T-helper 1 cell (primary cell): ENCODE measurements around the gene CDH4.
"Not testable (repeated sequence)": the region's sequence is repeated elsewhere in the genome, so short reads cannot be mapped to it uniquely, and the experiment has no call there.

ENCODE experiments used
- DNase-seq, 5 donors: peaks; one replicate each; pipeline ENCODE4 v3.0.0-alpha.2; 2012 to 2020

The CDH4 gene

DNA sequence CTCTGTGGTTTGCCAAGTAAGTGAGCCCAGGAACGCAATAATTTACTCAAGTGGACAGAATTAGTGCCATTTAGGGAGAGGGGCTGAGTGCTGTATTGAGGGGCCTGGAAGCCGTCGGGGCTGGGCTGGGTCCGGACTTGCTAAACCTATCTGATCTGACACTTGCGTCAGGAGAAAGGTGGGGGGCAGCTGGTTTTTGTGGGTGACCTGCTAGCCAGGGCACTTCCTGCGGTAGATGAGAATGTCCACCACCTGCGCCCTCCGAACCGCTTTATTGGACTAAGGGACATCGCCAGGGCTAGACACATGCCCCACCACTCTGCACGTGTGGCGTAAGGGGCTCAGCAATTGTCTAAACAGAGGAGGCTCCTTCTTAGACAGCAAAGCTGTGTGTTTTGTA lies 139.1 kb downstream of the CDH4 start:
- DNase-seq: no peak

DNA sequence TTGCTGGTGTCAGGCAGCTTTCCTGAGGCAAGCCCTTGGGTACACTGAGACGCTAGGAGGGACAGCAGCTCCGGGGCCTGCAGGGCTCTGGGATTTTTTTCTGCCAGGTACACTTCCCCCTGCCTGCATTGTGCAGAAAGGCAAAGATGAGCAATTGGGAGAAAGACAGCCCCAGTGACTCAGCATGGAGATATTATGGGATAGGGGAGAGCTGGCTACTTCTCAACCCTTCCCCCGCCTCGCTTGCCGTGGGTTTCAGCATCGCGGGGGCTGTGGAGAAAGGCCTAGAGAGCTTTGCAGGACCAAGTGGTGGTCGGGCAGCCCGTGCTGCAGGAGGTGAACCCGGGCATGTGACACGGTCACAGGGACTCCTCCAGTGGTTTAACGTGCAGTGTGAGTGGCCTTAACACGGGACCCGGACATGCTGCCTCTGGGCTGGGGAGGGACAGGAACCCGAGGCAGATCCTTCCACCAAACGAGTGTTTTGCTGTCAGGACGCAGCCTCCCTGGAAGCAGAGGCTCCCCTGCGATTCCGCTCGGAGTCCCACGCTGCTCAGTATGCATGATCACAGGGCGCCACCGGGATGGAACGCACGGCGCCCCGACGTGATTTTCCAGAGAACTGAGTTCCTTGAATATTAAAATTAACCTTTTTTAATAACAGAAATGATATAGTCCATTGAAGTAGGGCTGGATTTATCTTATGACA lies 139.9 kb downstream of the CDH4 start:
- no peak for DNase-seq

DNA sequence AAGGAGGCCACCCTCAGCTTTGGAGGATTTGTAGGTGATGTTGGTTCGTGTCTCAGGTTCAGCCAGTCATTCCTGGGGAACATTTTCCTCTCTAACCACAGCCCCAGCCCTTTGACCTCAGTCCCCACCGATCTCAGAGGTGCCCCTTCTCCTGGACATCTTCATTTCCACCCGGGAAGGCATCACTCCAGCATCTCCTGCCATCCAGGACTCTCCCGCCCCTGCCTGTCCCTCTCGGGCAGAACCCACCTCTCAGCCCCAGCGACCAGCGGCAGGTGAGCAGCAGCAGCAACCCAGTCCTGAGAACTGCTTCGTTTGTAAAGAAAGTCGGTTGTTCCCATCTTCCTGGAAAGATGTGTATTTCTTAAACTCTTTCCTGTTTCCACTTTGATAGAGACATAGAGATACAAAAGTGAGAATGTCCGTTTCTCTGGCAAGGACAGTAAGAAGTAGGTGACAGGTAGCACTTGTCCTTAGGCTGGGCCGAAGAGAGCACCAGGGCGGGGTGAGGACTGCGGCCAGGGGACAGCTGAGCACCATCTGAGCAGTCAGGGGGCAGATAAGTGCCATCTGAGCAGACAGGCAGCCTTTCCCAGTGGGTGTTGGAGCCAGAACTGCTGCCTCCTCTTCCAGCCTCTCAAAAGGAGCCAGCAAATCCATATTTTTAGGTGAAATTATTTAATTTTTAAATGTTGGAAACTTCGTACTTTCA lies 142.2 kb downstream of the CDH4 start:
- DNase-seq: no peak

DNA sequence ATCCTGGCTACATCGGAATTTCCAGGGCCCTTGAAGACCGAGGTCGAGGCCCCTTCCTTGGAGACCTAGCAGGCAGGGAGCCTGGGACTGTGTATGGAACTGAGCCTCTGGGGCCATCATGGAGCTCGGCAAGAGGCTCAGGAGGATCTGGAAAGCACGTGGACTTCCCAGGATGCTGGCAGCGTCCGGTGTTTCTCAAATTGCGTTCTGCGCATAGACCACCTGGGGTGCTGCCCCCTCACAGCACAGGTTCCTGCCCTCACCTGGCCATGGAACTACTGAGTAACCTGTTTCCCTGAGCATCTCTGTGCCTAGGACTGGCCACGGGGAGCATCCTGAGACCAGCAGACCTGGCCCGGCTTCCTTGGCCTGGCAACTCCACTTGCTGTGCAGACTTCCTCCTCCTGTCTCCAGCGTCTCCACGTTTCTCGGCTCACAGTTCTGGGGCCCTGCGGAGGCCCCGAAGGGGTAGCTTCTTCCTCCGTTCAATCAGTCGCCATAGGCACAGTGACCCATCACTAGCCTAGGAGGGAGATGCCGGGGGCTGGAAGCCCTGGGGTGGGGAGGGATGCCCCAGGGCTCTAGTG lies 144.3 kb downstream of the CDH4 start:
- no peak for DNase-seq

DNA sequence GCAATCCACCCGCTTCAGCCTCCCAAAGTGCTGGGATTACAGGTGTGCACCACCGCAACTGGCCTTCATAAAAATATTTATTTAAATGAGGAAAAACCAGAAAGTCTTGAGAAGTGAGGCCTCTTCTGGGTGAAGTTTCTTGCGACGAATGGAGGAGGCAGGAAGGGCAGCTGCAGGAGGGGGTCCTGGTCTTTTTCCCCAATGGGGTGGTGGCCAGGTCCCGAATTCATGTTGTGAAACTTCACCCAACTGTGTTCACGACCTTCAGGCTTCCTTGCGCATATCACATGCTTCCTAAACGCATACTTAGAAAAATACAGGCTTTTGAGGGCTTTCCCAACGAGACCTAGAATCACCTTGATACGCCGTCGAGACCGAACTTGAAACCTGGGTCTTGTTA lies 145.1 kb downstream of the CDH4 start:
- no peak for DNase-seq

DNA sequence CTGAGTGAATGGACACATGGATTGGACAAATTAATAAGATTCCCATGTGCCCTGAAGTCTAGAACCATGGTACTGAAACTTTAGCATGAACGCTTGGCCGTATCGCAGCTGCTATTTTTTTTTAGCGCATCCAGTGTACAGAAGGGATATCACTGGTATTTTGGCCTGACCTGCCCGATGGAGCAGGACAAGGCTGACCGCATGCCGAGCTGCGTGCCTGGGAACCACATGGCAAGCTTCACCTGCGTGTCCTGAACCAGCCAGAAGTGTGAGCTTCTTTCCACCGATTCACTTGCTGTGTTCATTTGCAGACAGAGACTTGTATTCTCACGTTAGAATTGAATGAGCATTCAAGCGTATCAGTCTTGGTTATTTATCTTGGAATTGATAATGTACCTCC lies 145.7 kb downstream of the CDH4 start:
- DNase-seq: no peak

DNA sequence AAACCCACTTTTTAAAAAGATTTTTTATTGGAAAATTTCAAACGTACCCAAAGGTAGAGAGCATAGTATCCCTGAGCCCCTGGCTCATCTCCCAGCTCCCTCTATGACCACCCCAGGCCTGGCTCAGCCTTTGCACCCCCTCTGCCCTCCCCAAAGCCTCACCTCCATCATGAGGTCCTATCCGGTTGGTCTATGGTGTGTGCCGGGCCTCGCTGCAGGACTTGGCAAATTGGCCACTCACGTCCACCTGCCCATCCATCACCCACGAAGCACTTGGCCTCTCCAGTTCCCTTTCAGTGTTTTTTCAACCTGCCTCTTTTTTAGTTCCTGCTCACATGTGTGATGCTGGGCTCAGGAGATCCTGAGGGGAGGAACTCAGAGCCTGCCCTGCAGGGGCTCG lies 147.4 kb downstream of the CDH4 start:
- DNase-seq: no peak

DNA sequence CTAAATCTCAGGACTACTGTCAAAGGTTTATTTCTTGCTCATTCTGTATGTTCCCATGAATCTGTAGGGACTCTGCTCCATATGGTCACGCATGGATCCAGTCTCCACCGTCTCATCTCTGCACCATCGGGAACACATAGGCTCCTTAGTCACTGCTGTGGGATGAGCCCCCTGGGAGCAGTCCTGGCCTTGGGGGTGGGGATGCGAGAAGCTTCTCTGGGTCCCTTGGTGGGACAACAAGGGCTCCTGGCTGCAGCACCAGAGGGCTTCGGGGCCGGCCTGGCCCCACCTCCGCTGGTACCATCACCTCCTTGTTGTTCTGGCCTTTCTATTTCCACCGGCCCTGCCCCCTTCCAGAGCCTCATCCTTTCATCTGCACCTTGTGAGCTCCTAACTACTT lies 148.4 kb downstream of the CDH4 start:
- DNase-seq: no peak

DNA sequence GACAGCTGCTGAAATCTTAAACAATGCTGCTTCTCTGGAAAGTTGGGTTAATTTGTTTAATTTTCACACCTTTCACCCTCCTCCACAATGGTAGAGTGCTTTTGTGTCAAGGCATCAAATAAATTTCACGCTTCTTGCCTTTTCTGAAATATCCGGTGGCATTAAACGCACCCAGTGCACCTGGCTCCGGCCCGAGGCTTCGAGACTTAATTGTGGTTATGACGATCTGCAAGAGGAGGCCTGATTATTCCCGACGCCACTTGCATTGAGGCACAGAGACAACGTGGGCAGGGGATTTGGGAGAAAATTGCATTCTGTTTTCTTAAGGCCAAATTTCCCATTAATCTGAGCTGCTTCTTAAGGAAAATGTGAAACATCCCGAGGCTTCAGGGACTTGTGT lies 152.2 kb downstream of the CDH4 start:
- no peak for DNase-seq

DNA sequence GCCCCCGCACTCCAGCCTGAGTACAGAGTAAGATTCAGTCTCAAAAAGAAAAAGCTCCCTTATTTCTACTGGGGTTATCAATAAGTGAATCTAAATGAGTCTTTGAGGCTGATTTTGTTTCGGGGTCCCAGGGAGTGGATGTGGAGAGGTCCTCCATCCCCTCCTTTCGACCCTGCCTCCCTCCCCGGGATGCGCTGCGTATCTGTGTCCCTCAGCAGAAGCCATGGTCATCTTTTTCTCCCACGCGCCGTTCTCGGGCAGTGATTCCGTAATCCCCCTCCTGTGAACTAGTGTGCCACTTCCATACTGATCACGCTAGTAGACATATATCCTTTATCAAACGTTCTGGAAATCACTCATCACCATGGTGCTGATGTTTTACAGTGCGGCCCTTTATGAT lies 152.9 kb downstream of the CDH4 start:
- no peak for DNase-seq

DNA sequence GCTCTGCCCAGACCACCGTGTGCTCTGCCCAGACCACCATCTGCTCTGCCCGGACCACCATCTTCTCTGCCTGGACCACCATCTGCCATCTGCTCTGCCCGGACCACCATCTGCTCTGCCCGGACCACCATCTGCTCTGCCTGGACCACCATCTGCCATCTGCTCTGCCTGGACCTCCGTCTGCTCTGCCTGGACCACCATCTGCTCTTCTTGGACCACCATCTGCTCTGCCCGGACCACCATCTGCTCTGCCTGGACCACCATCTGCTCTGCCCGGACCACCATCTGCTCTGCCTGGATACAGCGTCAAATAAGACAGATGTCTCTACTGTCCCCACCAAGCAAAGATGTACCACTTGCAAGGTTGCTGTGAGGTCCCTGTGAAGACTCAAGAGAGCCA lies 154.7 kb downstream of the CDH4 start:
- not testable (repeated sequence) for DNase-seq

DNA sequence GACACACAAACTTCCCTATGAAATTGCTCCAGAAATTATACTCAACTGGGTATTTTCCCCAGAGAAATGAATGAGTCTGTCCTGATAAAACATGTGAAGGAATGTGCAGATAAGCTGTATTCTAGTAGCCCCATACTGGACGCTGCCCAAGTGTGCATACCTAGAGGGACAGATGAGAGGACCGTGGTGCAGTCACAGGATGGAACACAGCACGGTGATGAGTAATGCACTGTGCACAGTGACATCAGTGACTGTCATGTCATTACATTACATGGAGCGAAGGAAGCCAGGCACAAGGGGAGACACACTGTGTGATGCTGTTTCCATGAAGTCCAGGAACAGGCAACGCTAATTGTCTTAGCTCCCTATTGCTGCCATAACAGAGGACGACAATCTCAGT lies 155.5 kb downstream of the CDH4 start:
- no peak for DNase-seq

DNA sequence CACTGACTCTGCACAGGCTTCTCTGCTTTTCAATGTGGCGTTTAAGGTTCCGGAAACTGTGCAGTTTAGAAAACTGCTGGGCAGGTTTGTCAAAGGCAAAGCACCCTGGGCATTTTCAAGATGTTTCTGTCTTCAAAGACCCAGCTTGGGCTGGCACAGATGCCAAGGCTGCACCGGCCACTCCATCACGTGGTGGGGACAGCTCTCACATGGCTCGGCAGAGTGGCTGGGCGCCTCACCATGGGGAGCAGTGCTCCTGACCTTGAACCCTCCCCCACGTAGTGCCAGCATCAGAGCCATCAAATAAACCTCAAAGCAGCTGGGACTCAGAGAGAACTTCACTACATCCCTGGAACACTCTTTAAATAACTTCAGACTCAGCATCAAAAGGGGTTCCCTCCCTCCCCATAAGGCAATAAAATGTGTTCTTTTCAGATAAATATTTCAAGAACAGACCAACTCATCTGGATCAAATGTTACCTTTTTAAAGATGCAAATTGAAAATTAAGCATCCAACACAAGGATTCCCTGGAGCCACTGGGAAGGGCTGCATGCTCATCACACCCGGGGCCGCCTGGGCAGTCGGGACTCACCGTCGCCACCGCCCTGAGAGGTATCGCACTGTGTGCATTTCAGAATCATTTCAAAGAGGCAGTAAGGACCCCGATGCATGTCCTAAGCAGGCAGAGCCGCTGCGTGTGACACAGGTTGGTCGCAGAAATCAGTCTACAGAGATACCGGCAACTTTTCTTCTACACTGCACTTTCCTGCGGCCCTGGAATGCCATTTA lies 157.1 kb downstream of the CDH4 start:
- no peak for DNase-seq

DNA sequence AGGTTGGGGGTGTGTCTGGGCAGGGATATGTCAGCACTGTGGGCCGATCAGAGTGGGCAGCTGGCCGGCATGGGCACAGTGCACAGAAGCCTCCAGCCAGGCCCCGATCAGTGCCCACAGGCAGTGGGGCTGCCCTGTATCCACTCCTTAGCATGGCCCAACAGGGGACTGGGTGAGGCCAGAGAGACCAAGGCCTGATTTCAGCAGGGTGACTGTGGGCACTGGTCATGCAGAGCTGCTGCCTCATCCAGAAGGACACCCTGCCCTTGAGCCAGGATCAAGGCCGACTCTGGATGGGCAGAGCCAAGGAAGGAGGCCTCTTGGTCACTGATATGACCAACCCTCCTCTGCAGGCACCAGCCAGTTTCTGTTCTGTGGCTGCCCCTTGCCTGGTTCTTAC lies 159.7 kb downstream of the CDH4 start:
- DNase-seq: no peak

DNA sequence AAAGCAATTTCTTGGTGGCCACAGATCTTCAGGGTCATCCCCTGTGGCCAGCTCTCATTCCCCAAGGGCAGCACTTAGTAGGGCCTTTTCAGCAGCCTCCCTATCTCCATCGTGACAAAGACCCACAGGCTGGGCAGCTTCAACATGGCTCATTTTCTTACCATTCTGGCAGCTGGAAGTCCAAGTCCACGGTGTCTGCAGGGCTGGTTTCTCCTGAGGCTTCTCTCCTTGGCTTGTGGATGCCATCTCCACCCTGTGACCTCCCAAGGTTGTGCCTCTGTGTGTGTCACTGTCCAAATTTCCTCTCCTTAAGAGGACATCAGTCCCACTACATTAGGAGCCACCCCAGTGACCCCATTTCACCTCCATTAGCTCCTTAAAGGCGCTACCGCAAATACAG lies 161.7 kb downstream of the CDH4 start:
- no peak for DNase-seq

DNA sequence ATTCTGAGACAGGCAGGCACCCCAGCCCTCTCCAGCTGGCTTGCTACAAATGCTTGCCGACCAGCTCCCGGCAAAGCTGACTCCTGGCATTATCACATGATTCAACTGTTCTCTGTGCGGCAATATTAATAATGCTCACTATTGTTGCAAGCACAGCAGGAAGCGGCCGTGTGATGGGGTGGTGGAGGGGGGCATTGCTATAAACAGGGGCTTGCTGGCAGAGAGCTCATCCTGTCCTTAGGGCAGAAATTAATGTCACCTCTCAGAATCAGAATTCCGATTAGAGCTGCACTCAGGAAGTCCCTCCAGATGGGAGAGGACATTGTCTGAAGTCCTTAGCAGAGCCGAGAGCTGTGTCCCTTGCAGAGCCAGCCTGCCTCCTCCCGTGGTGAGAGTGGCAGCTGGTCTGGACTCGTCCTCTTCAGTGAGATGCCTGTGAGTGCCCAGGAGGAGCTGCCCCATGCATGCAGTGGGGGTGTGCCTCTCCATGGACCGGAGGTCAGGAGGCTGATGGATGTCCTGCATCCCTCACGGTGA lies 162.5 kb downstream of the CDH4 start:
- DNase-seq: no peak

DNA sequence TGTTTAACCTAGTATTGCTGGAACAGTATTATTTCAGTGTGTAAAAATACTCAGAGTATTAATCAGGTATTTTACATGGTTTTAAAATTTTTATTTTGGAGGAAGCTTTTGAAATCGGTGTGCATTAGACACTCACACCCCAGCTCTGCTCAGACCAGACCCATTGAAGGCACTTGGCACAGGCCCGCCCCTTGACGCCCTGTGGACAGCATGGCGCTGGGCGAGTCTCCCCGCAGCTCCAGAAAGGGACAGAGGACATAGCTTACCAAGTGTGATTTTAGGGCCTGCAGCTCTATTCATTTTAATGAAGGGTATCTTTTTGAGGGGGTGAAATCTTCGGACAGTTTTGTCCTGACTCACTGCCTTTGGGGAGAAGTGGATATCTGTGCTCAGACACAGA lies 164.5 kb downstream of the CDH4 start:
- DNase-seq: no peak

DNA sequence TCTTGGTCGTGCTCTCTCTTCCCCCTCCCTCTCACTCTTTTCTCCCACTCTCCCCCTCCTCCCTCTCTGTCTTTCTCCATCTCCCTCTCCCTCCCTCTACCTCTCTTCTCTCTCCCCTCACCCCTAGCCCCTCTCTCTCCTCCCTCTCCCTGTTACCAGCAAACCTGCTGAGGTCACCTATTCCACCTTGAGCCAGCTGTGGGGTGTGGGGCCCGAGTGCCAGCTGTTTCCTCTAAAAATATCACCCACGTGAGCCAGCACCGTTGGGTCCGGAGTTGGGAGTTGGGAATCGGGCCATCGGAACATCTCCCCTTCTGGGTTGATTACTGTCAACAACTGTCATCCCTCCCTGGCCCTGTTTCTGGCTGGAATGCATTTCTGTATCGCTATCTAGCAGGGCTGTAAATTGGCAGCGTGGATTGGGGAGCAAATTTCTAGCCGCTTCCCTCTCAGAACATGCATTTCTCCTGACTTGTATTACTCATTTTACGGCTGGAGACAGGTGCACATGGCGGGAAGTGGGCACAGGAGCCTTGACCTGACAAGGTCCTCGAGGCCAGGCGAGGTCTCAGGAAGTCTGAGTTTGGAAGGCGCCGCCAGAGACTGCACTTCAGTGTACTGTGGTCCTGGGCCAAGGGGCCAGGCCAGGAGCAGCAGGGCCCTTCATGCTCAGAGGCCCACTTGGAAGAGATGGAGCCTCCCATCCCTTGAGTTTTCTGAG lies 165.3 kb downstream of the CDH4 start:
- DNase-seq: no peak

DNA sequence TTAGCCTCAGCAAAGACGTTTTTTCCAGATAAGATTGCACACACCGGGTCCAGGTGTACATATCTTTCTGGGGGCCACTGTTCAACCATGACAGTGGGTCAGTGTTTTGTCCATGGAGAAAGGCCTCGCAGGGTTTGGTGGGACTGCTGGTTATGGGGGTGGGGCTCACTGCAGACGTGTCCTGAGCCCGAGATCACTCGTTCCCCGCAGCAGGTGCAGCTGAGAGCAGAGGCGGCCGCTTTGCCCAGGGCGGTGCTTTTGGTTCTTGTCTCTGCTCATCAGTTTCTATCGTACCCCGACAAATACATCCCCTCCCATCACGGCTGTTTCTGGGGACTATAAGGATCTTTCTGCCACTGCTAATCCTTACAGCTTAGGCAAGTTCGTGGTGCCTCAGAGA lies 166.9 kb downstream of the CDH4 start:
- no peak for DNase-seq

DNA sequence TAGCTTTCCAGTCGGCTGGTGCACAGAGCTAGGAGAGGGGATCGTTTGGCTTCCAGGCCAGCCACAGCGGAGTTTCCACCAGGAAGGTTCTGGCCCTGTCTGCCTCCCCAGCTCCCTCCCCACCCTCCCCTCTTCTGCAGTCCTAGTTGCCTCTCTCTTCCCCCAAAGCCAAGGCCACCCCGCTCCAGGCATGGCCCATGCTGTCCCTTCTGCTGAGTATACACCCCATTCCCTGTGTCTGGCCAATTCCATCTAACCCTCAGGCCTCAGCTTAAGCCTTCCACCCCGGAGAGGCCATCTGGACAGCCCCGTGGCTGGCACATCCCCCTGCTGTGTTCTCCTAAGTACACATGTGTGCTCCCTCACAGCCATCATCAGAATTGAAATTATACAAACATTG lies 167.4 kb downstream of the CDH4 start:
- DNase-seq: no peak

DNA sequence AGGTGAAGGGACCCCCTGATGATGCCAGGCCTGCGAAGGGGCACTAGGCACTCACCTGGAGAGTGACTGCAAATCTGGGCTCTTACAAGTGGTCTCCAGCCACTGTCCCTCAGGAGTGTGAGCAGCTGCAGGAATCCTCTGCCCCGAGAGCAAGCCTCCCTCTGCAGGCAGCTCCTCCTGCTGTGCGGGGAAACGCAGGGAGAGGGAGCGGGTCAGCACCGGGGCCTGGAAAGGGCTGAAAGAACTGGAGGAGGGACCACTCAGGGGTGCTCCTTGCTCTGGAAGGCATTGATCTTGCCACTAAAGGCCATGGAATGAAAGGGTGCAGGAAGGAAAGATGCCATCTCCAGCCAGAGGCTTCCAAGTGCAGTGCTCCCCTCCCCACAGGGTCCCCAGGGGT lies 168.0 kb downstream of the CDH4 start:
- DNase-seq: no peak

DNA sequence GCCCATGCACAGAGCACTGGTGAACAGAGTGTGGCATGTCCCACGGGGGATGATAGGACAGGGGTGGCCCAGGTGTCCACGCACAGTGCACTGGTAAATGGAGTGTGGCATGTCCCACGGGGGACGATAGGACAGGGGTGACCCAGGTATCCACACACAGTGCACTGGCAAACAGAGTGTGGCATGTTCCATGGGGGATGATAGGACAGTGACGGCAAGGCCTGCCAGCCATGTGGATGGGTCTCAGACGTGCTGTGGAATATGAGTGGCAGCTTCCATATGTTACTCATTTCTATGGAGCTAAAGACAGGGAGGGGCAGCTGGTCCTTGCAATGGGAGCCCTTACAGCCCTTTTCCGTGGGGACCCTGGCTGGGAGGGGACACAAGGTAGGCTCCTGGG lies 168.7 kb downstream of the CDH4 start:
- no peak for DNase-seq
